IMR-90 (cell line): ENCODE data around the gene CUBN. TPM values are rescaled to one million over a fixed set of nuclear protein-coding genes. Genes with fewer than 3 reads are reported as not detected.

Experiments
- ATAC-seq: fragments of 200-7000 bp; cut with Tn5 transposase; 2 replicates; pipeline ENCODE4 v1.9.1; 2020; ENCODE audit warnings: low read depth, mild to moderate bottlenecking, moderate library complexity
- BruUV-seq: library from RNA; stranded (reverse); fragments of 400-500 nt; replicated peaks from 2 replicates; lab custom pipeline; 2021; lab: Mats Ljungman, UMichigan
- CTCF ChIA-PET: fragments of 300-600 bp; formaldehyde crosslinking; extraction: SDS; loops from one replicate; lab custom pipeline; 2021; ENCODE audit warnings: antibody characterized with exemption; lab: Yijun Ruan, JAX
- POLR2A ChIA-PET: fragments of 300-600 bp; sonication (Branson Sonifier 250); formaldehyde crosslinking; loops from one replicate; lab custom pipeline; 2022; ENCODE audit warnings: antibody characterized with exemption; ENCODE audit not compliant: unreplicated experiment; lab: Charles Lee
- DNase-seq: peaks from one replicate; pipeline ENCODE4 v3.0.0; 2013
- H2AFZ ChIP-seq: replicated peaks from 2 replicates; pipeline ENCODE3; 2013; ENCODE audit warnings: low read length, mild to moderate bottlenecking; ENCODE audit not compliant: poor library complexity
- H2AK5ac ChIP-seq: 2 replicates; pipeline ENCODE4 v1.6.1; 2013; ENCODE audit warnings: low read depth, low read length, inconsistent platforms
- H2AK9ac ChIP-seq: replicated peaks from 2 replicates; pipeline ENCODE3; 2013; ENCODE audit warnings: mild to moderate bottlenecking, low read depth, low read length, moderate library complexity; ENCODE audit not compliant: poor library complexity
- H2BK120ac ChIP-seq: 2 replicates; pipeline ENCODE4 v1.6.1; 2013; ENCODE audit warnings: low read depth, low read length, inconsistent platforms
- H2BK15ac ChIP-seq: 3 replicates; pipeline ENCODE4 v1.6.1; 2013; ENCODE audit warnings: low read depth, low read length, inconsistent platforms
- H2BK20ac ChIP-seq: 2 replicates; pipeline ENCODE4 v1.6.1; 2013; ENCODE audit warnings: low read depth, mild to moderate bottlenecking, inconsistent platforms, low read length, moderate library complexity
- H2BK5ac ChIP-seq: 2 replicates; pipeline ENCODE4 v1.6.1; 2013; ENCODE audit warnings: mild to moderate bottlenecking, low read depth, low read length, inconsistent platforms; ENCODE audit not compliant: poor library complexity, severe bottlenecking
- H3K14ac ChIP-seq: replicated peaks from 2 replicates; pipeline ENCODE4 v1.6.1; 2013; ENCODE audit warnings: low read depth, low read length, inconsistent platforms
- H3K18ac ChIP-seq: 2 replicates; pipeline ENCODE4 v1.6.1; 2013; ENCODE audit warnings: low read depth, low read length, control low read depth
- H3K23ac ChIP-seq: 2 replicates; pipeline ENCODE4 v1.6.1; 2013; ENCODE audit warnings: low read depth, low read length, inconsistent platforms
- H3K27ac ChIP-seq: 2 replicates; pipeline ENCODE4 v1.5.1; 2013; ENCODE audit warnings: mild to moderate bottlenecking, control low read depth, low read length; ENCODE audit not compliant: insufficient read depth
- H3K27me3 ChIP-seq: 2 replicates; pipeline ENCODE4 v1.6.1; 2013; ENCODE audit warnings: low read length; ENCODE audit not compliant: control insufficient read depth, insufficient read depth
- H3K36me3 ChIP-seq: 2 replicates; pipeline ENCODE4 v1.6.1; 2013; ENCODE audit warnings: low read length, mixed read lengths; ENCODE audit not compliant: control insufficient read depth, insufficient read depth
- H3K4ac ChIP-seq: 2 replicates; pipeline ENCODE4 v1.6.1; 2013; ENCODE audit warnings: low read depth, low read length, inconsistent platforms
- H3K4me1 ChIP-seq: 2 replicates; pipeline ENCODE4 v1.6.1; 2013; ENCODE audit warnings: low read length, mixed read lengths; ENCODE audit not compliant: control insufficient read depth, insufficient read depth
- H3K4me2 ChIP-seq: 2 replicates; pipeline ENCODE4 v1.6.1; 2013; ENCODE audit warnings: low read depth, mild to moderate bottlenecking, control low read depth, low read length, moderate library complexity
- H3K4me3 ChIP-seq: 2 replicates; pipeline ENCODE4 v1.5.1; 2013; ENCODE audit warnings: low read depth, mild to moderate bottlenecking, control low read depth, low read length, moderate library complexity; ENCODE audit not compliant: insufficient read depth
- H3K56ac ChIP-seq: 2 replicates; pipeline ENCODE4 v1.6.1; 2013; ENCODE audit warnings: low read length, inconsistent platforms; ENCODE audit not compliant: insufficient read depth; ENCODE audit errors: extremely low read depth
- H3K79me1 ChIP-seq, 2 experiments: 2 replicates each; pipeline ENCODE4 v1.6.1; 2013; ENCODE audit warnings: low read length in 2 of 2, inconsistent platforms in 1 of 2, low read depth in 1 of 2
- H3K9ac ChIP-seq: 2 replicates; pipeline ENCODE4 v1.6.1; 2013; ENCODE audit warnings: low read depth, low read length, control low read depth
- H3K9me1 ChIP-seq: 2 replicates; pipeline ENCODE4 v1.6.1; 2013; ENCODE audit warnings: low read length, inconsistent platforms; ENCODE audit not compliant: insufficient read depth
- H3K9me3 ChIP-seq: 2 replicates; pipeline ENCODE4 v1.6.1; 2013; ENCODE audit warnings: low read length; ENCODE audit not compliant: control insufficient read depth, insufficient read depth
- H4K20me1 ChIP-seq: 2 replicates; pipeline ENCODE4 v1.6.1; 2013; ENCODE audit warnings: low read length, inconsistent platforms; ENCODE audit not compliant: insufficient read depth
- H4K5ac ChIP-seq: 2 replicates; pipeline ENCODE4 v1.6.1; 2013; ENCODE audit warnings: mild to moderate bottlenecking, low read depth, low read length, control low read depth
- H4K8ac ChIP-seq, 2 experiments: 2 replicates each; pipeline ENCODE4 v1.6.1; 2013; ENCODE audit warnings: low read depth in 2 of 2, low read length in 2 of 2, control low read depth in 1 of 2, inconsistent platforms in 1 of 2
- H4K91ac ChIP-seq: 2 replicates; pipeline ENCODE4 v1.6.1; 2013; ENCODE audit warnings: low read depth, low read length, inconsistent platforms; ENCODE audit not compliant: insufficient read depth
- CEBPB ChIP-seq: IDR thresholded peaks from 2 replicates; pipeline ENCODE4 v1.6.1; 2012; ENCODE audit warnings: low read depth, low read length, improper control_type of control experiment
- CHD1 ChIP-seq: IDR thresholded peaks from 2 replicates; pipeline ENCODE4 v1.6.1; 2012; ENCODE audit warnings: low read depth, low read length, improper control_type of control experiment
- MAZ ChIP-seq: IDR thresholded peaks from 2 replicates; pipeline ENCODE4 v1.6.1; 2012; ENCODE audit warnings: low read depth, mild to moderate bottlenecking, low read length, improper control_type of control experiment, moderate library complexity, borderline replicate concordance
- NFE2L2 ChIP-seq: fragments of 150-350 bp; IDR thresholded peaks from 2 replicates; pipeline ENCODE4 v1.6.1; 2016; ENCODE audit warnings: low read depth, mild to moderate bottlenecking, low read length
- POLR2A ChIP-seq: IDR thresholded peaks from 2 replicates; pipeline ENCODE4 v1.6.1; 2012; ENCODE audit warnings: mild to moderate bottlenecking, low read depth, low read length
- RAD21 ChIP-seq: IDR thresholded peaks from 2 replicates; pipeline ENCODE4 v1.6.1; 2012; ENCODE audit warnings: low read length, improper control_type of control experiment
- RCOR1 ChIP-seq: IDR thresholded peaks from 2 replicates; pipeline ENCODE4 v1.6.1; 2012; ENCODE audit warnings: mild to moderate bottlenecking, low read length, improper control_type of control experiment; ENCODE audit not compliant: insufficient replicate concordance
- SMC3 ChIP-seq: fragments of 150-350 bp; IDR thresholded peaks from 2 replicates; pipeline ENCODE4 v1.6.1; 2016; ENCODE audit warnings: low read depth, mild to moderate bottlenecking, antibody characterized with exemption, low read length, moderate library complexity
- WGBS, 2 experiments: methylation state at CpG; one replicate each; pipeline versions ENCODE4 v1.1.5 to v1.1.7; 2013; ENCODE audit warnings: missing lambda C conversion rate in 2 of 2; ENCODE audit not compliant: insufficient read length in 1 of 2; ENCODE audit errors: extremely low coverage in 2 of 2; 5-methylcytosine and 5-hydroxymethylcytosine counted together
- dilution Hi-C: fragments of 300-500 bp; cut with HindIII; formaldehyde crosslinking; loops from one replicate; pipeline ENCODE4 v1.14.3; 2018; ENCODE audit warnings: low sequenced_read_pairs; ENCODE audit not compliant: unreplicated experiment
- in situ Hi-C: fragments of 300-500 bp; cut with MboI; formaldehyde crosslinking; loops from 3 replicates; pipeline ENCODE4 v1.14.3; 2019; ENCODE audit warnings: low sequenced_read_pairs, inconsistent platforms, mixed read lengths
- intact Hi-C: fragments of 100-400 bp; cut with micrococcal nuclease; formaldehyde crosslinking; loops from 2 replicates; pipeline ENCODE4 v1.10.0; 2022
- polyA plus RNA-seq, 3 experiments: library from polyadenylated mRNA; depleted of rRNA; stranded (reverse); fragments of >200 nt; gene quantifications; 2 replicates each; pipeline ENCODE4 v1.2.3, GENCODE V29; 2012; ENCODE audit warnings: low replicate concordance in 1 of 3
- total RNA-seq: library from RNA; depleted of rRNA; stranded (reverse); fragments of >200 nt; gene quantifications from 2 replicates; pipeline ENCODE4 v1.2.3, GENCODE V29; 2012
- TF ChIP-seq, protein P1 (sequence below): conservative IDR thresholded peaks from 2 replicates; pipeline ENCODE4 v1.5.1; 2012; ENCODE audit warnings: mild to moderate bottlenecking, low read depth, low read length, improper control_type of control experiment
- TF ChIP-seq, protein P2 (sequence below): fragments of 150-350 bp; IDR thresholded peaks from 2 replicates; pipeline ENCODE4 v1.6.1; 2017; ENCODE audit warnings: mild to moderate bottlenecking, antibody characterized with exemption, low read length, low read depth
- TF ChIP-seq, protein P3 (sequence below): fragments of 150-350 bp; IDR thresholded peaks from 2 replicates; pipeline ENCODE4 v1.6.1; 2016; ENCODE audit warnings: low read depth, mild to moderate bottlenecking, low read length, moderate library complexity, borderline replicate concordance

The CUBN gene
- total and polyA plus RNA-seq, 2 of the 4 experiments (the other 2 are of a cell fraction) = 0.19 to 0.54 TPM

DNA sequence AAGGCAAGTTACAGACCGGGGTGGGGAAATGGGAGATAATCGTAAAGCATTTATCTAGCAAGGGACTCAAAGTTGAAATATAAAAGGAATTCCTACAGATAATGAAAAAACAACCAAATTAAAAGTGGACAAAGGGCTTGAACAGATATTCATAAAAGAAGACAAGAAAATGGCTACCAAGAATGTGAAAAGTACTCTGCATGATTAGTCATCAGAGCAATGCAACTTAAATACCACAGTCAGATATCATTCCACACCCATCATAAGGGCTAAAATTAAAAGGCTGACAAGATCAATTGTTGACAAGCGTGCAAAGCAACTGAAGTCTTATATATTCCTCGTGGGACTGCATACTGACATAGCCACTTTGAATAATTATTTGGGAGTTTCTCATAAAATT lies 187.7 kb downstream of the CUBN start:
- no peak overlapping the region for H2AK5ac ChIP-seq
- no TSS peak for BruUV-seq
- H3K4me3 ChIP-seq = no peak overlapping the region
- WGBS, 2 experiments = no CpG with 5 or more reads among the region's 4 CpGs
- ATAC-seq = no peak
- H4K91ac ChIP-seq = no peak overlapping the region
- in situ Hi-C loops (no loop called here), intact Hi-C loops (no loop called here), dilution Hi-C loops (no loop called here)
- H2BK20ac ChIP-seq = no peak overlapping the region
- no peaks in the 10 kb centered on the region for H3K9me3 ChIP-seq
- H3K9me1 ChIP-seq = 0 out of 2 replicates have a peak, but pooled peaks cover 3% of the 10 kb centered on the region
- no peak overlapping the region for H4K8ac ChIP-seq
- no peaks in the 10 kb centered on the region for H3K36me3 ChIP-seq
- no peak overlapping the region for H4K5ac ChIP-seq
- no peak overlapping the region for H3K9ac ChIP-seq
- H2AFZ ChIP-seq = no peak overlapping the region
- H2BK120ac ChIP-seq = no peak overlapping the region
- ChIA-PET POLR2A (no interaction called here), CTCF (no interaction called here)
- H3K4ac ChIP-seq = no peak overlapping the region
- H3K23ac ChIP-seq = no peak overlapping the region
- H3K27me3 ChIP-seq = no peaks in the 10 kb centered on the region
- H3K18ac ChIP-seq = no peak overlapping the region
- no peak overlapping the region for H2BK5ac ChIP-seq
- H3K56ac ChIP-seq = no peak overlapping the region
- H4K20me1 ChIP-seq = no peaks in the 10 kb centered on the region
- H3K27ac ChIP-seq = no peak overlapping the region
- peaks cover 2% of the 10 kb centered on the region; the same call in 1 of the 2 replicates for H3K4me1 ChIP-seq
- no peak for TF ChIP-seq RAD21
- TF ChIP-seq, protein P1, sequence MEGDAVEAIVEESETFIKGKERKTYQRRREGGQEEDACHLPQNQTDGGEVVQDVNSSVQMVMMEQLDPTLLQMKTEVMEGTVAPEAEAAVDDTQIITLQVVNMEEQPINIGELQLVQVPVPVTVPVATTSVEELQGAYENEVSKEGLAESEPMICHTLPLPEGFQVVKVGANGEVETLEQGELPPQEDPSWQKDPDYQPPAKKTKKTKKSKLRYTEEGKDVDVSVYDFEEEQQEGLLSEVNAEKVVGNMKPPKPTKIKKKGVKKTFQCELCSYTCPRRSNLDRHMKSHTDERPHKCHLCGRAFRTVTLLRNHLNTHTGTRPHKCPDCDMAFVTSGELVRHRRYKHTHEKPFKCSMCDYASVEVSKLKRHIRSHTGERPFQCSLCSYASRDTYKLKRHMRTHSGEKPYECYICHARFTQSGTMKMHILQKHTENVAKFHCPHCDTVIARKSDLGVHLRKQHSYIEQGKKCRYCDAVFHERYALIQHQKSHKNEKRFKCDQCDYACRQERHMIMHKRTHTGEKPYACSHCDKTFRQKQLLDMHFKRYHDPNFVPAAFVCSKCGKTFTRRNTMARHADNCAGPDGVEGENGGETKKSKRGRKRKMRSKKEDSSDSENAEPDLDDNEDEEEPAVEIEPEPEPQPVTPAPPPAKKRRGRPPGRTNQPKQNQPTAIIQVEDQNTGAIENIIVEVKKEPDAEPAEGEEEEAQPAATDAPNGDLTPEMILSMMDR = no peak
- no peak for TF ChIP-seq CHD1
- TF ChIP-seq RCOR1 = no peak
- no peak for TF ChIP-seq SMC3
- TF ChIP-seq, protein P2, sequence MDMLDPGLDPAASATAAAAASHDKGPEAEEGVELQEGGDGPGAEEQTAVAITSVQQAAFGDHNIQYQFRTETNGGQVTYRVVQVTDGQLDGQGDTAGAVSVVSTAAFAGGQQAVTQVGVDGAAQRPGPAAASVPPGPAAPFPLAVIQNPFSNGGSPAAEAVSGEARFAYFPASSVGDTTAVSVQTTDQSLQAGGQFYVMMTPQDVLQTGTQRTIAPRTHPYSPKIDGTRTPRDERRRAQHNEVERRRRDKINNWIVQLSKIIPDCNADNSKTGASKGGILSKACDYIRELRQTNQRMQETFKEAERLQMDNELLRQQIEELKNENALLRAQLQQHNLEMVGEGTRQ = no peak
- no peak for TF ChIP-seq MAZ
- TF ChIP-seq CEBPB = no peak
- no peak for TF ChIP-seq NFE2L2
- TF ChIP-seq, protein P3, sequence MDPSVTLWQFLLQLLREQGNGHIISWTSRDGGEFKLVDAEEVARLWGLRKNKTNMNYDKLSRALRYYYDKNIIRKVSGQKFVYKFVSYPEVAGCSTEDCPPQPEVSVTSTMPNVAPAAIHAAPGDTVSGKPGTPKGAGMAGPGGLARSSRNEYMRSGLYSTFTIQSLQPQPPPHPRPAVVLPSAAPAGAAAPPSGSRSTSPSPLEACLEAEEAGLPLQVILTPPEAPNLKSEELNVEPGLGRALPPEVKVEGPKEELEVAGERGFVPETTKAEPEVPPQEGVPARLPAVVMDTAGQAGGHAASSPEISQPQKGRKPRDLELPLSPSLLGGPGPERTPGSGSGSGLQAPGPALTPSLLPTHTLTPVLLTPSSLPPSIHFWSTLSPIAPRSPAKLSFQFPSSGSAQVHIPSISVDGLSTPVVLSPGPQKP = no peak
- TF ChIP-seq POLR2A = no peak
- H3K14ac ChIP-seq = no peak overlapping the region
- H2AK9ac ChIP-seq = no peak overlapping the region
- H2BK15ac ChIP-seq = no peak overlapping the region
- no peak for DNase-seq
- no peaks in the 10 kb centered on the region for H3K79me1 ChIP-seq
- no peak overlapping the region for H3K4me2 ChIP-seq
